DND-41 (cell line): Measurements from ENCODE around the gene NCKAP5L.

Source experiments
- ATAC-seq: fragments of 200-7000 bp; cut with Tn5 transposase; 3 replicates; pipeline ENCODE4 v1.9.1; 2021; ENCODE audit warnings: low read depth; ENCODE audit not compliant: insufficient read depth
- DNase-seq: peaks from one replicate; pipeline ENCODE4 v3.0.0-alpha.2; 2020
- H2AFZ ChIP-seq: 2 replicates; pipeline ENCODE4 v1.6.0; 2012; ENCODE audit warnings: low read depth, low read length
- H3K27ac ChIP-seq: 2 replicates; pipeline ENCODE4 v1.5.1; 2012; ENCODE audit warnings: low read length, inconsistent platforms
- H3K27me3 ChIP-seq: fragments of 200-600 bp; sonication (generic); 2 replicates; pipeline ENCODE4 v1.6.0; 2012; ENCODE audit warnings: low read length, mild to moderate bottlenecking, inconsistent platforms; ENCODE audit not compliant: insufficient read depth, poor library complexity
- H3K36me3 ChIP-seq: 2 replicates; pipeline ENCODE4 v1.5.1; 2012; ENCODE audit warnings: low read length, inconsistent platforms; ENCODE audit not compliant: insufficient read depth
- H3K4me1 ChIP-seq: 2 replicates; pipeline ENCODE4 v1.5.1; 2012; ENCODE audit warnings: mild to moderate bottlenecking, low read length; ENCODE audit not compliant: insufficient read depth
- H3K4me2 ChIP-seq: 2 replicates; pipeline ENCODE4 v1.6.0; 2012; ENCODE audit warnings: mild to moderate bottlenecking, moderate library complexity, low read length, inconsistent platforms; ENCODE audit not compliant: insufficient read depth
- H3K4me3 ChIP-seq, 2 experiments: fragments of 200-600 bp in 1 of 2; shearing (Covaris generic) in 1 of 2; 2 replicates each; pipeline ENCODE4 v1.5.1; 2012 to 2016; ENCODE audit warnings: inconsistent platforms in 2 of 2, low read length in 2 of 2, mild to moderate bottlenecking in 2 of 2, low read depth in 1 of 2, moderate library complexity in 1 of 2
- H3K79me2 ChIP-seq: 2 replicates; pipeline ENCODE4 v1.6.0; 2012; ENCODE audit warnings: low read length, inconsistent platforms; ENCODE audit not compliant: insufficient read depth
- H3K9ac ChIP-seq: 2 replicates; pipeline ENCODE4 v1.6.0; 2012; ENCODE audit warnings: low read depth, mild to moderate bottlenecking, inconsistent platforms, low read length, moderate library complexity
- H3K9me3 ChIP-seq: 2 replicates; pipeline ENCODE4 v1.5.1; 2012; ENCODE audit warnings: low read length, moderate library complexity, mild to moderate bottlenecking, inconsistent platforms; ENCODE audit not compliant: insufficient read depth, severe bottlenecking
- H4K20me1 ChIP-seq: 2 replicates; pipeline ENCODE4 v1.6.0; 2012; ENCODE audit warnings: low read length; ENCODE audit not compliant: insufficient read depth
- CTCF ChIP-seq: IDR thresholded peaks from 2 replicates; pipeline ENCODE4 v1.5.1; 2012; ENCODE audit warnings: borderline replicate concordance, low read length, moderate library complexity, mild to moderate bottlenecking; ENCODE audit not compliant: poor library complexity, severe bottlenecking; ENCODE audit errors: extremely low read depth
- EZH2 ChIP-seq: IDR thresholded peaks from 3 replicates; pipeline ENCODE4 v1.6.1; 2012; ENCODE audit warnings: borderline replicate concordance, low read depth, mild to moderate bottlenecking, moderate library complexity, low read length, inconsistent platforms; ENCODE audit not compliant: severe bottlenecking

The NCKAP5L gene

GRCh38 chr12:49838973-49839633, 10.9 kb upstream of the NCKAP5L start:
- Histone ChIP-seq H3K36me3 (peaks cover 9% of the 10 kb centered on the region; the same call in 1 of the 2 replicates), H3K4me3 (no peak overlapping the region), H4K20me1 (no peaks in the 10 kb centered on the region), H3K79me2 (peaks cover 20% of the 10 kb centered on the region), H3K9ac (no peak overlapping the region), H3K27me3 (no peaks in the 10 kb centered on the region), H3K4me2 (no peak overlapping the region), H3K27ac (no peak overlapping the region), H2AFZ (no peak overlapping the region), H3K9me3 (no peaks in the 10 kb centered on the region), H3K4me1 (peaks cover 22% of the 10 kb centered on the region)
- ATAC-seq (peak; percentile 44), DNase-seq (peak; percentile 65)
- TF ChIP-seq EZH2 (no peak), CTCF (peak; percentile 90)

GRCh38 chr12:49832836-49833421, 4.7 kb upstream of the NCKAP5L start:
- no peak overlapping the region for H3K27ac ChIP-seq
- H3K36me3 ChIP-seq = no peaks in the 10 kb centered on the region
- peaks cover 12% of the 10 kb centered on the region for H3K4me1 ChIP-seq
- no peaks in the 10 kb centered on the region for H3K27me3 ChIP-seq
- no peak for DNase-seq
- TF ChIP-seq CTCF (no peak), EZH2 (no peak)
- no peaks in the 10 kb centered on the region for H3K9me3 ChIP-seq
- H4K20me1 ChIP-seq = no peaks in the 10 kb centered on the region
- H3K79me2 ChIP-seq = no peaks in the 10 kb centered on the region
- H3K4me3 ChIP-seq = no peak overlapping the region
- no peak for ATAC-seq
- no peak overlapping the region for H3K9ac ChIP-seq
- no peak overlapping the region for H2AFZ ChIP-seq
- H3K4me2 ChIP-seq = no peak overlapping the region

- DNase-seq (no peak), ATAC-seq (no peak)
- no peak overlapping the region for H3K4me3 ChIP-seq
- no peak overlapping the region for H3K4me2 ChIP-seq
- no peaks in the 10 kb centered on the region for H3K36me3 ChIP-seq
- H2AFZ ChIP-seq = no peak overlapping the region
- H4K20me1 ChIP-seq = peaks cover 10% of the 10 kb centered on the region; the same call in 1 of the 2 replicates
- H3K27me3 ChIP-seq = no peaks in the 10 kb centered on the region
- H3K27ac ChIP-seq = no peak overlapping the region
- no peak for TF ChIP-seq EZH2
- TF ChIP-seq CTCF = no peak
- no peaks in the 10 kb centered on the region for H3K9me3 ChIP-seq
- no peak overlapping the region for H3K9ac ChIP-seq
- peaks cover 22% of the 10 kb centered on the region for H3K4me1 ChIP-seq
- peaks cover 11% of the 10 kb centered on the region for H3K79me2 ChIP-seq
These were observed 3.5 kb upstream of the NCKAP5L start for GRCh38 chr12:49831717-49832116.
